Pons (tissue), 1 donor: ENCODE data around the gene CYP46A1.
"Not testable (repeated sequence)": the region's sequence is repeated elsewhere in the genome, so short reads cannot be mapped to it uniquely, and the experiment has no call there.

Source experiments
- DNase-seq: peaks from one replicate; pipeline ENCODE4 v3.0.0-alpha.2; 2016; ENCODE audit warnings: low spot score

Gene CYP46A1

DNA sequence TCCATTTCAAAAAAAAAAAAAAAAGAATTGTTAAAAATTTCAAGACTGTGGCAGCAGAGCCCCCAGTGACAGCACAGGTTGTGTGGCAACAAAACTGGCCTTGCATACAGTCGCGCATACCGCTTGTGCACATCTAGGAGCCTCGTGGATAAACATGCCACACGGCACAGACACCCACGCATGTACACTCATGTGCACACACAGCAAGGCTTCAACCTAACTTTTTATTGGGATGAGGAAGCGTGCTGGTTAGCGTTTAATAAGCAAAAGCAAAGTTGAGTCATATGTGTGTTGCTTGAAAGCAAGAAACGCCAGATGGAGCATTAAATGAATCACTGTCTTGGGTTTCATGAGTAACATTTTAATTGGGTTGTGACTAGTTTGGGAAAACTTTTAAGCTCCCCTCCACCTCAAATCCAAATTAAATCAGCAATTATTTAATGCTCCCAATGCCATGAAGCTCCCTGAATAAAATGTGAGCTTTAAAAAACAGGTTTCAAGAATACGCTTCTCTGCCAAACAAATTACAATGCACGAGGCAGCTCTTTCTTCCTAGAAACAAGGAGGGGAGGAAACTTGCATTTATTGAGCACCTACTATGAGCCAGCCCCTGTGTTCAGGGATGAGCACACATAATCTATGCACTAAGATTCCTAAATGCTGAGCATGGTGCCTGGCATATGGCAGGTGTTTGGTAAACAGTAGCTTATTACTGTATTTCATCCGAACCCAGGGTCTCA, 73.4 kb downstream of the CYP46A1 start:
- DNase-seq: no peak

DNA sequence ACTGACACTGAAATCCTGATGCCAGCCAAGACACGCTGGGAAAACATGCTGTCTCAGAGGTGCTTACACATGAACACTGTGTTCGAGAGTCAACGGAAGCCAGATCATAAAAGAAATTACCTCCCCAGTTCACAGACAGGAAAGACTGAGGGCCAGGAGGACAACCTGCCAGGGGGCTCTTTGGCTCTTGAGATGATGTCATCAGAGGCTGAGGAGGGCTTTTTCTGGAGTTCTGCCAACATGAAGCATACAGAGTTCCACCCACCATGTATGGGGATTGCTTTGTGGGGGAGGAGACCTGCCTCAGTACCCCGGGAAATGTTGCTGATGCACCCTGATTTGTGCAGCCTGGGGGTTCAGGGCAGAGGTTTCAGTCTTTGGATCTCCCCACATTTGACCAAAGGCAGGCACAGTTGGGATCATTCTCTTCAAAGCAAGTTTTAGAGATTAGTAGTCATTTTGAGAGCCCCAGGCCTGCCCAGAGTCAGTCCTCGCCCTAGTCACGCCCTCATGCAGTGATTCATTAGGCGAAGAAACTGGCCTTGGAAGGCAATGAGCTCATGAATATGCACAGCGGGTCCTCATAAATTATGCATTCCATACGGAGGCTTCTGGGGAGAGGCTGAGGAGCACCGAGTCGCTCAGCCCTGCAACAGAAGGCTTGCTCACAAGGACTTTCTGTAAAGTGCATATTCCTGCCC, 74.2 kb downstream of the CYP46A1 start:
- no peak for DNase-seq

DNA sequence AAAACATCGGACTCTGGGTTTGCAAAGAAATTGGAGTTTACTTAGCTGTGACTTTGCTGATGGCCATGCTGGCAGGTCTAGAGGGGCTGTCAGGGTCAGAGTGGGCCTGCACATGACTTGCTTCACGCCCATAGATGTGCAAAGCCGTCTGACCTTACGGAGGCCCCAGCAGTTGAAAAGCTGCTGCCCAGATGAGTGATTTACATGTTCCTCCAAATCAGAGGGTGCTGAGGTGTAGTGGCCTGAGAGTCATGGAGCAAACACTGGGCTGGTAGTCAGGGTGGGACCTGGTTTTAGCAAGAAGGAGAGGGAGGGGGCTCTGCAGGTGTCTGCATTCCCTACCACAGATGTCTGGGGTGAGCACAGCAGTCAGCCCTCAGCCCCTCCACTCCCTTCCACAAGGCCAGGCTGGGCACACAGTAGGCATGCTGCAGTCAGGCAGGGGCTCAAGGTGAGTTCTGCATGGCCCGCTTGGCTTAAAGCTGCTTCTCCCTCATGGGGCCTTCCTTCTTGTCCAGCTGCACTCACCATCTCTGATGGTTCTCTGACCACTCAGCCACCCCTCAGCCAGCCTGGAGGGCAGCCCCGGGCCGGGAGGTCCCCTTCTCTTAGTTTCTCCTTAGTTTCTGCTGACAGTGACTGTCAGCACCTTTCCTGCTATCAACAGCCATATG, 74.9 kb downstream of the CYP46A1 start:
- DNase-seq: no peak

DNA sequence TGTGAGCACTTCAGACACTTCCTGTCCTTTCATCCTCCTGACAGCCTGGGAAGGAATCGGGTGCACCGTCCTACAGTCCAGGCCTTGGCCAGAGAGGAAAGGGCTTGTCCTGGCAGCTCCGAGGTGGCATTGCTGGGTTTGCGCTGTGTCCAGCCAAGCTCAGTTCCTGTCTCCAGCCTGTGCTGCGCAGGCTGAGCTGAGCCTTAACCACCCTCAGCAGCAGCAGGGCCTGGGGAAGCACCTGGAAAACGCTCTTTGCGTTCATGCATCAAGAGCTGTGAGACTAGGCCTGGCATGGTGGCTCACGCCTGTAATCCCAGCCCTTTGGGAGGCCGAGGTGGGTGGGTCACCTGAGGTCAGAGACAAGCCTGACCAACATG, 75.4 kb downstream of the CYP46A1 start:
- DNase-seq: no peak

DNA sequence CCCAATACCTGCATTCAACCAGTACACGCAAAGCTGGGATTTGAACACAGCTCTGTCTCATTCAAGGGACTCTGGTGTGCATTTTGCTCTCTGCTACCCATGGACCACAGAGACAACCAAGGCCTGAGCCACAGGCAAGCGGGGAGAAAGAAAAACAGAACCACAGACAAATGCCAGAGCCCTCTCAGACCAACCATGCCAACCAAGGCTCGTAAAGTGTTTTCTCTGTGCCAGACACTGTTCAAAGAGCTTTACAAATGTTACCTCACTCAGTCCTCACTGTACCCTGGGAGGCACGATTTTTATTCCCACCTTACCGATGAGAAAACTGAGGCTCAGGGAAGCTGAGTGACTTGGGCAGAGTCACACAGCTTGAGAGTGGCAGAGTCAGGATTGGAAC, 76.7 kb downstream of the CYP46A1 start:
- DNase-seq: no peak

DNA sequence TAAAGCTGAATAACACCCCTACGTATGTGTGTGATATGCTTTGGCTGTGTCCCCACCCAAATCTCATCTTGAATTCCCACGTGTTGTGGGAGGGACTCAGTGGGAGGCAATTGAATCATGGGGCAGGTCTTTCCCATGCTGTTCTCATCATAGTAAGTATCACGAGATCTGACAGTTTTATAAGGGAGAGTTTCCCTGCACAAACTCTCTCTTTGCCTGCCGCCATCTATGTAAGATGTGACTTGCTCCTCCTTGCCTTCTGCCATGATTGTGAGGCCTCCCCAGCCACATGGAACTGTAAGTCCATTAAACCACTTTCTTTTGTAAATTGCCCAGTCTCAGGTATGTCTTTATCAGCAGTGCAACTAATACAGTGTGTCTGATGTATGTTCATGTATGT, 78.8 kb downstream of the CYP46A1 start:
- not testable (repeated sequence) for DNase-seq

DNA sequence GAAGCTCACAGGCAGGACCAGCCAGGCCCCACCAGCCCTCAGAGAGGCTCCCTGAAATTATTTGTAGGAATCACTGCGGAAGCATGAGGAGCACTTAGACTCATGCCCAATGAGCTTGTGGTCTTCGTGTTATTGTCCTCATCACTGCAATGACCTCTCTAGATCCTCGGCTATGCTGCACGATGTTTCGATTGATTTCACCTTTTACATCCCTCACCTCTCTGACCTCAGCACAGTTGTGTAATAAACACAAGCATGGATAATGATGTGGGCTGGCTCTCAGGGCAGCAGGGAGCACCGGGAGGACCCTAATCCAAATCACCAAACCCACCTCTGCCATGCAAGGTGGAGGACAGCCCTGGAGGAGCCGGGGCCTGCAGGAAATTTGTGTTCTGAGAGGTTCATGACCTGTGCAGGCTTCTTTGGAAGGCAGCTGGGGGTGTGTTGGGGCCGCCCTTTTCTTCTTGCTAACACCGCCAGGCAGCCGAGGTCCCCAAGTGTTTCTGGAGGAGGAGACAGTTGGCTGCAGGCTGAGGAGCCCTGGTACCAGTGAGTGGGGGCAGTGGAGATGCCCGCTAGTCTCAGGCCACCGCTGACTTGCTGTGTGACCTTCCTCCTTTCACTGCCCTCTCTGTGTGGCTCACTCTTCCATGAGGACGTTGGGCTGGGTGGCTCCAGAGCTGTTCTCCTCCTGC, 79.6 kb downstream of the CYP46A1 start:
- DNase-seq: no peak

DNA sequence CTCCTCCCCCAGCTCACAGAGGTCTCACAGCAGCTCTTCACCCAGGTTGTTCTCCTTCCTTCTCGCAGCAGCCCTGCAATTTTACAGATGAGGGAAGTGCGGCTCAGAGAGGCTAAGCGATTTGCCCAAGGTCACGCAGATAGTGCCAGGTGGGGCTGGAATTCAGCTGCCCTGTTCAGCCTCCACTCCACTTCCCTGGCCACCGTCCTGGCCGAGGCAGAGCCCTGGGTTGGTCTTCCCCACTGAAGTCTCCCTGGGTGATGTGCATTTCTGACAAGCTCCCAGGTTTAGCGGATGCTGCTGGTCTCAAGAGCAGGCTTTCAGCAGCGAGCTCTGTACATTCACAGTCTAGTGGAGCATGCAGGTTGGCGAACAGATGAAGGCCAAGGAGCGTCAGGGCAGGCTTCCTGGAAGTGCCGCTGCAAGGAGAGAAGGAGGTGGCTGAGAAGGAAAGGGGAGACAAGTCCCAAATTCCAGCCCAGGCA, 80.2 kb downstream of the CYP46A1 start:
- no peak for DNase-seq

DNA sequence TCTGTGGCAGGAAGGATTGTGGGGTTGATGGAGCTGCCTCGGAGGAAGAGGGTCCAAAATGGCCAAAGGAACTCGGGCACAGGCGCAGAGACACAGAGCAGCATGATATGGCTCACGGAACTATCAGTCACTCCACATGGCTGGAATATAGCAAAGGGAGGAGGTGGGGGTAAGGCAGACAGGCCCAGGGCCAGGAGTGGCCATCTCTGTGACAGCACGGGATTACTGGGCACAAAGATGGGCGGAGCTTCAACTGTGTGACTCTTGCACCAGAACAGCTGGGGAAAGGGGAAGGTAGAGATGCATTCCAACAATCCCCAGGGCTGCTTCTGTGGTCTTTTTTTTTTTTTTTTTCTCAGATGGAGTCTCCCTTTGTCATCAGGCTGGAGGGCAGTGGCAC, 84.3 kb downstream of the CYP46A1 start:
- DNase-seq: no peak

DNA sequence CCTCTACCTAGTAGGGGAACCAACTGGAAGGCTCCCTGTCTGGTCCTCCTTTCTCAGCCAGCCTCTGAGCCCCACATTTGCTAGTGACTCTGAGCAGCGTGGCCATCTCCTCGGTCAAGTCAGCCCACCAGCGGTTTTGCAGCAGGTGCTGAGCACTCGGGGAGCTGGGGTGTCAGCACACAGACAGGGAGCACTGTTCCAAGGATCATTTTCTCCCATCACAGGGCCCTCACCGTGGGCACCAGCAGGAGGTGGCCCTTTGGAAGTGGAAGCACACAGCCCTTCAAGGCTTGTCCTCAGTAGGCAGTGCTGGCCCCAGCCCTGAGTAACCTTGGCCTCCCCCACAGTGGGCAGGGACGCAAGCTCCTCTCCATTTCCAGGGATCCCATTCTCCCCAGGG, 85.0 kb downstream of the CYP46A1 start:
- DNase-seq: no peak

DNA sequence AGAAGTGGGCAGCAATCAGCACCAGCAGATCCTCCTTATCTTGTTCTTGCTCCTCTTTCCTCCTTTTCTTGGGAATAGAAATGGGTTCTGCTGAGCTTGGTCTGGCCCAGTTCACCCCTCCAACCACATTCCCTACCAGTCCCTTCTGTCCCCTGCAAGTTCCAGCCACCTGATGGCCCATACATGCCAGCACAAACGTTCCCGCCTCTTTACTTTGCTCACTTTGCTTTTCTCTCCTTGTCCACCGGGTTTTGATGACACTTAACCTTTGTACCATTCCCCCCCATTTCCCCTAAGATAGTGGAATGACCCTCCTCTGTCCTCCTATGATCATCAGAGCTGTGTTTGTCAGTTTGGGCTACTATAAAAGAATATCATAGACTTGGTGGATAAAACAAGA, 85.7 kb downstream of the CYP46A1 start:
- no peak for DNase-seq

DNA sequence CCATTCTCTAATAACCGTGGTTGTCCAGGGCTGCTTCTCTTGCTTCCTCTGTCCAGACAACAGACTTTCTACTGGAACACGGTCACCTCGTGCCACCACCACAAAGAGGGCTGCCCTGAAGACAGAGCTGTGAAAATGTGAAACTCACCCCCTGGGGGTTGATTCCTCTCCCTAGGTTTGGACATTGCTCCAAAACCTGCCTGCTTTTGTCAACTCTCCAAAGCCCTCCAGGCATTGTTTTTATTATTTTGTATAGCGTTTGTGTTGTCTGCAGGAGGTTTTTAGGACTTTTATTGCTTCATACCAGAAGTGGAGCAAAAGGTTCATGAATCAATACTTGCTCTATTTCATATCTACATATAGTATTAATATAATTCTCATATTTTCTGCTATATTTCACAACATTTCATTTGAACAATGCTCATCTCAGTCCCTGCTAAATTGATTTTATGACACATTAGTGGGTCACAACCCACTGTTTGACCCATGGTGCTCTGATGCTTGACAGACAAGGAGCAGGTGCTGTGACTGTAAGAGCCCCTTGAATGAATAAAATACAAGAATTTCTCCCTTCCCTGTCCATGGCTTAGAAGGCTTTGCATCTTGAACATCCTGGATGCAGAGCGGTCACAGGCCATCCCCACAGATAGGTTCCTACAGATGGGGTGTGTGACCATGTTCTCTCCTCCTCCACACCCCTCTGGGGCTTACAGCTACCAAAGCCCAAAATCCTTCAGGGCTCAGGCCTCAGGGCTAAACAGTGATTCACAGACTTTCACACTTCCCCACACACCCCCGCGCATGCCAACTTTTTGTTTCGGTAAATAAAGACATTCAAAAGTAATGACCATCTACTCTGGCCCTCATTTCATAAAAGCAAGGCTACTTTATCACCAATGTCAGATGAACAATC, 88.5 kb downstream of the CYP46A1 start:
- DNase-seq: no peak

DNA sequence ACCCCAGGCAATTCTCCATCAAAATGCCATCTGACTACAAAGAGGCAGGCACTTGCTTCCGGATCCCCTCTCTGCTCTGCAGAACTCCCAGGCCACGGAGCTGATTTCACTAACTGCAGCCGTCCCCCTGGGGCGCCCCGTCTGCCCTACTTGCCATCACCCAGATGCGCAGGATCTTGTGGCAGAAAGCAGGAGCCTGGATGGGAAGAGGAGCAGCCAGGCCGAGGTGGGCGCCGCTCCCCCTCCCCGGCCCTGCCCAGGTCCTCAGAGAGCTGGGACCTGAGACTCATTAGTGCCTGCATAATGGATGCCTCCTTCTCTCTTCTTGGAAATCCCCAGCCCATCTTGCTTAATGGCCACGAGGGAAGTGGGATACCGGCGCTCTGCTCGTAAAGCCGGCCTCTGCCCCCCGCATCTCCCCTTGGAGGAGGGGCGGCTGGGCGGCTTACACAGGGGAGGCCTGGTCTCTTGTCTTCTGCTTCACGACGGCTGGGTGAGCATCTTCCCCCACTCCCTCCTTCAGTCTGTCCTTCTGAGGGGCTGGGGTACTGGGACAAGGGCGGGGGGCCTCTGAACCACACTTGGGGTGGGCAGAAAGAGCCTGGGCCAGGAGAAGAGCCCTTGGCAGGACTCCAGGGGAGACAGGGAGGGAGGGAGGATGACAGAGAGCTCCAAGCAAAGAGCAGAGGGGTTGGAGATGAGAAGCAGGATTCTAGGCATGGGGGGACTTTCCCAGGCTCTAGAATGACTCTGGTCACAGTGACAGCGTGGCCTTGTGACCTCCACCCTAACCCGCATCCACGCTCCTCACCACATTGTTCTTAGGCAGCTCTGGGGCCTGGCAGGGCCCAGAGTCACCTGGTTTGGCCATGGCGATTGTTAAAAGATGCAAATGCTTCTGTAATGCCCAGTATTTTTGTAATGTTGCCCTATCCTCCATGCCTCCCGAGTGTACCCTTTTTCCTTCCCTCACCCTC, 89.7 kb downstream of the CYP46A1 start:
- no peak for DNase-seq

DNA sequence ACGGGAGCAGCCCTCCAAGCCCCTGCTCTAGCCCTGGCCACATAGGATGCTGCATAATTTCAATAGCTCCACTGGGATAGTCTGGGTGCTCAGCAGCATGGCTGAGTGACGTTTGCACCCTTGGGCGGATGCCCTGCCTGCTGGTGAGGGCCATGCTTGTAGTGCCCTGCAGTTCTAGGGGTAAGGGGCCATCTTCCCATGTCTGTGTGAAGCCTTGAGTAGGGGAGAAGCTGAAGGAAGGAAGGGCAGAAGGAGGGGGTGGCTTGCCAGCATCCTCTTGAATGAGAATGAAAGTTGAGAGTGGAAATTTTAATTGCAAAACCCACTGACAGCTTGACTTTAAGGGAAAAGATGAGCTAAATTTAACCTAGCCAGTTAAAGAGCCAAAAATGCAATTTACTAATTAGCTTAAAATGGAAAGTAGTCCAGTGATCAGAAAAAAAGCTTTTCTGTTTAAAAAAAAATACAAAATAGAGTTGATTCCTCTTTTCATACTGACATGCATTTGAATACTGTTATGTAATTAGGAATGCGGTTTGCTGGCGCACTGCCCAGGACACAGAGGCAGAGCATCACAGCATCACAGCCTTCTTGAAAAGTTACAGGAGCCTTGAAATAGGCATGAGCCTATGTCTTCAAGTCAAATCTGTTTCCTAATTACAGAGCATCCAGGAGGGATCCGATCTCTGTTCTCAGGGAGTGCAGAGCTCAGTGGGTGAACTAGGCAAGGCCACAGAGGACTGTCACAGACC, 90.6 kb downstream of the CYP46A1 start:
- DNase-seq: no peak

DNA sequence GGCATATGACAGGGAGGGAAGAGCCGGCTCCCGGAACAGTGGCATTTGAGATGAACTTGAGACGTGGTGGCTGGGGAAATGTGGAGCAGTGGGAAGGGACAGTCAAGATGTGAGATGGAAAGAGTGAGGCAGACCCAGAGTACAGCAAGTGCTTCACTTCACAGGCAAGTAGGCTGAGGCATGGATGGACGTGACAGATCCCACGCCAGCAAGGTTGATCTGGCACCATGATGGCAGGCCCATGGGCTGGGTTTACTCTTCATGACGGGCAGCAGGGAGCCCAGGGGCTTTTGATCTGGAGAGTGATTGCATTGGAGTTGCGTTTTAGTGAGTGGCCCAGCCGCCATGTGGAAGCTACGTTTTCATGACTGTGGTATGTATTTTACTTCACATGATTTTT, 91.3 kb downstream of the CYP46A1 start:
- no peak for DNase-seq
